HG03139 (cell line): ENCODE measurements around the gene TSFM.

Experiments used
- ATAC-seq: cut with Tn5 transposase; IDR thresholded peaks from one replicate; pipeline ENCODE4 v1.9.1; 2021; ENCODE audit not compliant: unreplicated experiment

Gene TSFM

GRCh38 chr12:57777911-57778310 is 4.7 kb upstream of the TSFM start:
- no peak for ATAC-seq

GRCh38 chr12:57779736-57780135 is 2.9 kb upstream of the TSFM start:
- no peak for ATAC-seq

DNA sequence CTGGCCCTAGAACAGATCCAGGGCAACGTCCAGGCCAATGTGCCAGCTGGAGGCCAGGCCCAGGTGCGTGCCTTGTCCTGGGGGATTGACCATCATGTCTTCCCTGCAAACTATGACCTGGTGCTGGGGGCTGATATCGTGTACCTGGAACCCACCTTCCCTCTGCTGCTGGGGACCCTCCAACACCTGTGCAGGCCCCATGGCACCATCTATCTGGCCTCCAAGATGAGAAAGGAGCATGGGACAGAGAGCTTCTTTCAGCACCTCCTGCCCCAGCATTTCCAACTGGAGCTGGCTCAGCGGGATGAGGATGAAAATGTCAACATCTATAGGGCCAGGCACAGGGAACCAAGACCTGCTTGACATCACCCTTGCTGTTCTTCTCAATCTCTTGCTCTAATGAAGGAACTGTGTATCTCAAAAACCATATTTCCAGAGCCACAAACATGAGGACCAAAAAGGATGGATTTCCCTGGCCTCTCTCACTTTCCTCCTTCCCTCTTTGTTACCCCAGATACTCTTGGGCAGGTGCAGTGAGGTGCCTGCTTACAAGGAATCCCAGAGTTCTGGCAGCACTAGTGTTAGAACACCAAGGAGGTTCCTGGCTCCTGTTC is 2.2 kb upstream of the TSFM start:
- ATAC-seq = no peak

DNA sequence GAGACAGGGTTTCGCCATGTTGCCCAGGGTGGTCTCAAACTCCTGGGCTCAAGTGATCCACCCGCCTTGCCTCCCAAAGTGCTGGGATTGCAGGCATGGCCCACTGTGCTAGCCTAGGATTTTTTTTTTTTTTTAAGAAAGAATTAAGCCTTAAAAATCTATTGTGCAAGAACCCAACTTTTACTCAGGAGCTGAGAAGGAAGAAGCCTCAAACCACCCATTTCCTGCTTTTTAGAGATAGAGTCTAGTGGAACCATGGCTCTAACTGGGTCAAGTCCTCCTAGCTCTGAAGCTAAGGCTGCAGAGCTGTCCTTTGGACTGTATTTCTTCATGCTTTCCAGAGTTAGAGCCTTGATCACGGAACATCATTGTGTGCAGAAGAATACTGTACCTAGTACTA is 1.3 kb upstream of the TSFM start:
- ATAC-seq = no peak

- ATAC-seq = no peak
These were observed 786 bp upstream of the TSFM start for GRCh38 chr12:57781801-57782200.

DNA sequence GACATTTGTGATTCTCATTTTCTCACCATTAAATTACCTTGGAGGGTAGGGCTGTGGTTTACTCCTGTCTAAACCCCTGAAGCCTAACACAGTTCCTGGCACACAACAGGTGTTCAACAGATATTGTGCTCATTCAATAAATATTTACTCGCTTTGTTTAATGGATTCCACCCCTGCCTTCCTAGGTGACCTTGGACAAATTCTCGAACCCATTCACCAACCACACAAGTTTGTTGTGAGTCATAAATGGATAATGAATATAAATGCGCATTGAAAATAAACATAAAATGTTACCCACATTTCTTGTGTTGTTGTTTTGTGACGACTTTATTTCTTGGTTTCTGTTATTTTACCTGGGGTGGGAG is 362 bp upstream of the TSFM start:
- ATAC-seq = no peak

GRCh38 chr12:57783466-57783801 is 847 bp downstream of the TSFM start:
- ATAC-seq = no peak

DNA sequence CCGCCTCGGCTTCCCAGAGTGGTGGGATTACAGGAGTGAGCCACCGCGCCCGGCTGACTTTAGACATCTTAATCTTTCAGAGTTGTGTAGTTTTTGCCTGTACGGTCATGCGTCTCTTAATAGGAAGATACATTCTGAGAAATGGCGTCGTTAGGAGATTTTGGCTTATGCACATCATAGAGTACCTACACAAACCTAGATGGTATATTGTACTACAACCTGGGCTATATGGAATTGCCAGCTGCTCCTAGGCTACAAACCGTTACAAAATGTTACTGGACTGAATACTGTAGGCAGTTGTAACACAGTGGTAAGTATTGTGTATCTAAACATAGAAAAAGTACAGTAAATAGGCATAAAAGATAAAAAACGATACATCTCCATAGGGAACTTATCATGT is 1.3 kb downstream of the TSFM start:
- no peak for ATAC-seq

DNA sequence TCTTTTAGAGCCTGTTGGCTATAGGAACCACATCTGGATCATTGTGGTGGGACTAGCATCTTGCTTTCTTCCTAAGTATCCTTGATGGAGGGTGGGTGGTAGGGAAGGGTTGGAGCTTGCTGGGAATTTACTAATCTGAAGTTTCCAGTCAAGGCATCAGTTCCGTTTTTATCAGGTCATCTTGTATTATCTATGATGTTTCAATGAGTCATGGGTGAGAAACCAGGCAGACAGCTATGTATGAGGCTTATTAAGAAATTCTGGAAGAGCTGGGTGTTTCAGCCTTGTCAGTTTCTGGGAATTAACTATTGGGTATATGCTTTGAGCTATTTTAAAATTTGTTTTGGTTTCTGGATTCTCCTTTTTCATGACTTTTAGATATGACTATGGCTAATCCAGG is 11.3 kb downstream of the TSFM start:
- no peak for ATAC-seq

- ATAC-seq = no peak
These were observed 12.8 kb downstream of the TSFM start for GRCh38 chr12:57795354-57795753.

- no peak for ATAC-seq
These were observed 14.4 kb downstream of the TSFM start for GRCh38 chr12:57796996-57797395.

DNA sequence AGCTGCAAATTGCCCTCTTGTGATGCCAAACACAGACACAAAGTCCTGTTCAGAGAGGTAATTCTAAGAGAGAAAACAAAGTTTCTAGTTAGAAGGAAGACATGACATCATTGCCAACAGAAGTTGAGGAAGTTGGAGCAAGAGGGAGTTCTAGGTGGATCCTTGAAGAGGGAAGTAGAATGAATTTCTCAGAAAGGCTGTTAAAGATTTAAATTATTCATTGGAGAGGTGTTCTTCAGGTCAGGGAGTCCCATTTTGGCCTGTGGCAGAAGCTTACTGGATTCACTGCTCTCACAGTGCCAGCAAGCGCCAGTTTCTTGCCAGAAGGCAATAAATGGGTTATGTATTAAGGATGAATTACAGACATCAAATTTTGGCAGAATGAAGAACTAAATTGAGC is 15.3 kb downstream of the TSFM start:
- no peak for ATAC-seq

GRCh38 chr12:57800965-57801364 is 18.4 kb downstream of the TSFM start:
- no peak for ATAC-seq

DNA sequence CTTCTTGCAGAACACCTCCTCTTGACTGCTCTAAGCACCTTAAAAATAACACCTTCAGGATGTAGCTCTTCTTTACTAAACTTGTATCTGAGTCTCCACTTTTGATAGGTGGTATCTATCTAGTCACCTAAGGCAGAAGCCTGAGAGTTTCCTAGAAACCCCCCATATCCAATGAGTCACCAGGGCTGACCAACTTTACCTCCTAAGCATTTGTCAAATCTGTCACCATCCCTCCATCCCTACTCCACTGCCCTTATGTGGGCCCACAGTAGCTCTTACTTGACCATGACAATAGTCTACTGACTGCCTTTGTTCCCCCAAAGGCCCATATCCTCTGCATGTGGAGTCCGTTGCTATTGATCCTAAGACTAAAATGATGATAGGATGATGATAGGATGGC is 20.0 kb downstream of the TSFM start:
- no peak for ATAC-seq

GRCh38 chr12:57803319-57803893 is 20.8 kb downstream of the TSFM start:
- no peak for ATAC-seq

DNA sequence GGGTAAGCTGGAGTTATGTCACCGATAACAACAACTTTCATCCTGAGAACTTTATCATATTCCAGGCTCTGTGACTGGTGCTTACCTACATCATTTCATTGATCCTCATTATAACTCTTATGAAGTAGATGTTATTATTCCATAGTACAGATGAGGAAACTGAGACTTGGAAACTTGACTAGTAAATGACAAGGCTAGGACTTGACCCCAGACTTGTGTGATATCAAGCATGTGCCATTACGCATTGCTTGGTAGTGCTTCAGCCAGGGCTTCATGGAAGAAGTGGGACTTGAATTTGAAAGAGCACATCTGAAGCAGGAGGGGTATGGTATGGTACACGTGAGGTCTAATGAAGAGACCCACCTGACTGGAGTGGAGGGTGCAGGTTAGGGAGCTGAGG is 24.1 kb downstream of the TSFM start:
- no peak for ATAC-seq

DNA sequence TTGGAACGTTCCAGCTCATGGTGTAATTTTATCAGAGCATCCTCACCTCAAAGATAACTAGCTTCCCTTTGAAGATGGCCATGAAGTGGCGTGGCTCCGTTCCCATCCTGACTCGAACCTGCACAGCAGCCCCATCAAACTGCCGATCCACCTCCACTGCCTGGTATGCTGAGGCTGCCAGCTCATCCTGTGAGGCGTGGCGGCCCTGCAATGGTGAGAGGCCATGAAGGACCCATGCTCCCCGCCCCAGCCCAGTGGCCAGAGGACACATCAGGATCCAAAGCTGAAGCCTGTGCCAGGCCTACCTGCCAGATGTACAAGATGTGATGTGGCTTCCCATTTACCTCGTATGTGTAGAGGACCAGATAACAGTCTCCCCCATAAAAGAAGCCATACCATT is 24.7 kb downstream of the TSFM start:
- ATAC-seq = no peak

DNA sequence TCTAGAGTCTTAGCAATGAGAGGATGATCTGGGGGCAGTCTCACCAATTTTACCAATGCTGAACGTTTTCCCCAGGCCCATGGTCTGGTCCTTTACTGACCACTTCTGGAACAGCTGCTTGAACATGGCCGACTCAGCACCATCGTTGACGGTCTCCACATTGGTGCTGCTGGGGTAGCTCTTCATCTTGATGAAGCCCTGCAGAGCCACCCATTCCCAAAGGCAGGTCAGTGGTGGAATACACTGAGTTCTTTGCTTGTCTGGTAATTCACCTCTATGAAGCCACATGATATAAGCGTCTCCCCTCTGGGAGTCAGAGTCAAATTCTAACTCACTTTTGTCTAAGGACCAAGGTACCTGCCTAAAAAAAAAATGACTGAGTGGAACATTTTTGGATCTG is 25.8 kb downstream of the TSFM start:
- no peak for ATAC-seq

GRCh38 chr12:57809425-57809824 is 26.8 kb downstream of the TSFM start:
- ATAC-seq = no peak

DNA sequence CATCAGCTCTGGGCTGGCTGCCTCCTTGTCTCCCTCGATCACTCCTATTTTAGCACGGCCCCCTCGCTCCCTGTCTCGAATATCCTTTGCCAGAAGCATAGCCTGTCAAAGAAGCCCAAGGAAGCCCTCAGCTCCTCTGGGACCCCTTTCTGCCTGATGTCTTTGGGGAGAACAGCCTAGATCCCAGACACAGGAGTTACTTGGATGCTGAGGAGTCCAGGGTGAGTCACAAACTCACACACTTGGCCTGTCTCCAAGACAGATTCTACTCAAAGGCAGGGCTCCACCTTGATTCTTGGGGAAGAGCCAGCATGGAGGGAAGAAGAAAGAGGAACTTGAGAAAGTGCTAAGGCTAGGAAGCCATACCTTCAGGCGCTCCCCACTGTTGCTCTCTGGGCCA is 27.9 kb downstream of the TSFM start:
- no peak for ATAC-seq

DNA sequence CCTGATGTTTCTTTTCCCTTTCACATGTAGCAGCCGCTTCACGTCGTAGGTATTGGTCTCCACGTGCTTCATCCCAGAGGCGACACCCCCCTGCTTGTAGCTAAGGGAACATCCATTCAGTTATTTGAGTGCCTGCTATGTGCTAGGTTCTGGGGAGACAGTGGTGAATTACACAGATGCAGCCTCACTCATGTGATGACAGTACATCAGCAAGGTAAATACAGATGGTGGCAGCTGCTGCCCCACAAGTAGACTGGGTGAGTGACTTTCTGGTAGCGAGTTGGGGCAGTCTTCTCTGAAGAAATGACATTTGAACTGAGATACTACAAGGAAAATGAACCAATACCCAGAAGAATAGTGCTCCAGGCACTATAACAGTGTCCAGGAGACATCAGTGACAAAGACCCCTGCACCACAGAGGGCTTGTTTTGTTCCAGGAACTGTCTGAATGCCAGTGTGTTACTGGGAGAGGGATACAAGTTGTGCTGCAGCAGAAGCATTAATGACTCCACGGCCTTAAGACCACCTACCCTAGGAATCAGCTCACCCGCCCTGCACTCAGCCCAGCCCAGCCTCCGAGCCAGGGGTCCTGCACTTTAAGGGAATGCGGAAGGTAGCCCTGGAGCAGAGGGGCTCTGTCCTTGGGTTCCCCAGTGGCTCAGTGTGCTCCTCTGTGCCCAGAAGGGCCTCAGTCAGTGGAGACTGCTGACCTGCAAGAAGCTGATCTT is 28.6 kb downstream of the TSFM start:
- no peak for ATAC-seq

DNA sequence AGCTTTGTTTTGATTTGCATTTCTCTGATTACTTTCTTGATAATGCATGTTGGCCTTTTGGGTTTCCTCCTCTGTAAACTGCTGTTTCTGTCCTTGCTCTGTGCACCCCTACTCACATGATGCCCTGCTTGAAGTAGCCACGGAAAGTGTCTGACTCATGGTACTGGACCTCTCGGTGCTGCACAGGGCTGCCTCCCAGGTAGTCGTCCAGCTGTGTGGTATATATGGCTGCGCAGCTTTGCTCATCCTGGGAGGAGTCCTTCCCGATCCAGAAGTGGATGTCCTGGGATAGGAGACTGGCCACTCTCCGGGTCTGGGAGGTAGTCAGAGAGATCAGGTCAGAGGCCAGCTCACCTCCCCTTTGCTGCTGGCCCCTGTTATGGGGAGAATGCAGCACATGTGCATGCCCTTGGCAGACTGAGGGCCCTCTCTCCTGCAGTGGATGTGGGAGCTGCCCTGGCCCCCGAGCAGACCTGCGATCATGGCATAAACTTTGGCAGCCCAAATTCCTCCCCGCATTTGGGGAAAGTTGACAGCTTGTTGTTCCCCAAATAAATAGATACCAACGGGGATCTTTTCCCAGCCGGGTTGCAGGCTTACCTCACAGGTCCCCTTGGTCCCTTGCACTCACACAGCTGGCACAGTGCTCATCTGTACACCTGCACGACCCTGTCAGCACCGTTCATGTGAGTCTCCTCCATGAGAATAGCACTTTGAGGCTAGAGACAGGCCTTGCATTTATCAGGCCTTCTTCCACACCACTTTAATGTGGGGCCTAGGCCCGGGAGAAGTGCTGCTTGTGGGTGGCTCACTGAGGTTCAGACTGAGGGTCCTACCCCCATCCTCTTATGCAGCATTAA is 30.8 kb downstream of the TSFM start:
- ATAC-seq = no peak
